Stomach (tissue), 4 donors: ENCODE results near the gene DEPP1.

ENCODE experiments used
- EP300 ChIP-seq: sonication (generic); formaldehyde crosslinking; IDR thresholded peaks from one replicate; pipeline ENCODE4 v1.6.1; 2017; ENCODE audit warnings: antibody characterized with exemption
- POLR2A ChIP-seq, 4 donors: fragments of 450-650 bp; IDR thresholded peaks; one replicate each; pipeline ENCODE4 v1.6.1; 2016; ENCODE audit warnings: antibody characterized with exemption in 4 of 4, control low read depth in 2 of 4, mild to moderate bottlenecking in 1 of 4, moderate library complexity in 1 of 4
- POLR2AphosphoS5 ChIP-seq, 3 donors: sonication (generic); formaldehyde crosslinking; IDR thresholded peaks; one replicate each; pipeline ENCODE4 v1.6.1; 2016; ENCODE audit warnings: antibody characterized with exemption in 3 of 3
- TF ChIP-seq, protein P1 (sequence below), 7 experiments: fragments of 450-650 bp in 4 of 7; fragments of 200-600 bp in 3 of 7; sonication (generic) in 3 of 7; IDR thresholded peaks; one replicate each; pipeline ENCODE4 v1.5.1; 2016 to 2019; ENCODE audit warnings: antibody characterized with exemption in 7 of 7, control low read depth in 2 of 7, mild to moderate bottlenecking in 1 of 7

- TF ChIP-seq, protein P1, sequence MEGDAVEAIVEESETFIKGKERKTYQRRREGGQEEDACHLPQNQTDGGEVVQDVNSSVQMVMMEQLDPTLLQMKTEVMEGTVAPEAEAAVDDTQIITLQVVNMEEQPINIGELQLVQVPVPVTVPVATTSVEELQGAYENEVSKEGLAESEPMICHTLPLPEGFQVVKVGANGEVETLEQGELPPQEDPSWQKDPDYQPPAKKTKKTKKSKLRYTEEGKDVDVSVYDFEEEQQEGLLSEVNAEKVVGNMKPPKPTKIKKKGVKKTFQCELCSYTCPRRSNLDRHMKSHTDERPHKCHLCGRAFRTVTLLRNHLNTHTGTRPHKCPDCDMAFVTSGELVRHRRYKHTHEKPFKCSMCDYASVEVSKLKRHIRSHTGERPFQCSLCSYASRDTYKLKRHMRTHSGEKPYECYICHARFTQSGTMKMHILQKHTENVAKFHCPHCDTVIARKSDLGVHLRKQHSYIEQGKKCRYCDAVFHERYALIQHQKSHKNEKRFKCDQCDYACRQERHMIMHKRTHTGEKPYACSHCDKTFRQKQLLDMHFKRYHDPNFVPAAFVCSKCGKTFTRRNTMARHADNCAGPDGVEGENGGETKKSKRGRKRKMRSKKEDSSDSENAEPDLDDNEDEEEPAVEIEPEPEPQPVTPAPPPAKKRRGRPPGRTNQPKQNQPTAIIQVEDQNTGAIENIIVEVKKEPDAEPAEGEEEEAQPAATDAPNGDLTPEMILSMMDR (IDR thresholded peaks at IDR 0.05): no peak
- TF ChIP-seq POLR2A (IDR thresholded peaks at IDR 0.05): no peak
- TF ChIP-seq POLR2AphosphoS5 (IDR thresholded peaks at IDR 0.05): peak in 2 of 3 donors; percentile 6 to 34
- no peak for TF ChIP-seq EP300
Measured at GRCh38 chr10:44982114-44982460, 3.5 kb upstream of the DEPP1 start.
